CD4-positive, CD25-positive, alpha-beta regulatory T cell (primary cell): ENCODE measurements around the gene RNF223. TPM values are rescaled to one million over a fixed set of nuclear protein-coding genes. Genes with fewer than 3 reads are reported as not detected.
A peak's percentile ranks its signal among the peaks of the same experiment; 100 is the strongest.

Experiments used
- ATAC-seq, 2 donors: fragments of 150-1000 bp; cut with Tn5 transposase; one replicate each; pipeline ENCODE4 v1.10.0; 2021; ENCODE audit warnings: low read depth in 2 of 2, moderate number of reproducible peaks in 2 of 2, moderate library complexity in 1 of 2
- DNase-seq, 3 donors: peaks; one replicate each; pipeline versions ENCODE4 v3.0.0 to v3.0.0-alpha.2; 2012 to 2022; ENCODE audit warnings: mixed read lengths in 1 of 3
- H3K27ac ChIP-seq: one replicate; pipeline ENCODE4 v1.7.0; 2013; ENCODE audit warnings: mild to moderate bottlenecking, low read length; ENCODE audit not compliant: insufficient read depth, poor library complexity, severe bottlenecking
- H3K27me3 ChIP-seq: one replicate; pipeline ENCODE4 v1.7.0; 2013; ENCODE audit warnings: low read length; ENCODE audit not compliant: control insufficient read depth, insufficient read depth
- H3K36me3 ChIP-seq: one replicate; pipeline ENCODE4 v1.7.0; 2013; ENCODE audit warnings: mild to moderate bottlenecking, low read length, moderate library complexity; ENCODE audit not compliant: control insufficient read depth, insufficient read depth
- H3K4me1 ChIP-seq: 2 replicates; pipeline ENCODE4 v1.7.0; 2013; ENCODE audit warnings: mild to moderate bottlenecking, low read length; ENCODE audit not compliant: insufficient read depth, control insufficient read depth, poor library complexity, severe bottlenecking
- H3K4me3 ChIP-seq: one replicate; pipeline ENCODE4 v1.7.0; 2013; ENCODE audit warnings: low read depth, mild to moderate bottlenecking, low read length, moderate library complexity
- H3K9me3 ChIP-seq, 2 experiments: 1 replicate in 1 of 2; 2 replicates in 1 of 2; pipeline ENCODE4 v1.7.0; 2013; ENCODE audit warnings: low read length in 2 of 2, mild to moderate bottlenecking in 1 of 2, moderate library complexity in 1 of 2; ENCODE audit not compliant: control insufficient read depth in 2 of 2
- H3K27ac Mint-ChIP-seq, 3 donors: one replicate each; pipeline ENCODE4 v1.8.0; 2020 to 2022; ENCODE audit warnings: mild to moderate bottlenecking in 3 of 3, mixed read lengths in 3 of 3, moderate library complexity in 2 of 3
- H3K27me3 Mint-ChIP-seq: one replicate; pipeline ENCODE4 v1.8.0; 2022; ENCODE audit warnings: mild to moderate bottlenecking, mixed read lengths
- H3K36me3 Mint-ChIP-seq: one replicate; pipeline ENCODE4 v1.8.0; 2020; ENCODE audit warnings: mixed read lengths
- H3K4me1 Mint-ChIP-seq, 4 donors: one replicate each; pipeline ENCODE4 v1.8.0; 2020 to 2022; ENCODE audit warnings: mixed read lengths in 4 of 4, mild to moderate bottlenecking in 1 of 4
- H3K4me3 Mint-ChIP-seq, 4 donors: one replicate each; pipeline ENCODE4 v1.8.0; 2020 to 2022; ENCODE audit warnings: mild to moderate bottlenecking in 4 of 4, mixed read lengths in 4 of 4, moderate library complexity in 3 of 4
- H3K9me3 Mint-ChIP-seq, 7 donors: one replicate each; pipeline ENCODE4 v1.8.0; 2020 to 2022; ENCODE audit warnings: mixed read lengths in 7 of 7, mild to moderate bottlenecking in 3 of 7, moderate library complexity in 2 of 7
- polyA plus RNA-seq, 4 donors: library from polyadenylated mRNA; unstranded; fragments of 300-500 nt; fragmentation: Illumina TruSeq; gene quantifications; one replicate each; pipeline ENCODE4 v1.2.3, GENCODE V29; 2021
- total RNA-seq: library from RNA; stranded (reverse); gene quantifications from one replicate; pipeline ENCODE4 v1.2.3, GENCODE V29; 2022

Gene RNF223
- total and polyA plus RNA-seq, 5 donors from 2014 or later = not detected

GRCh38 chr1:1092894-1093609, 18.9 kb upstream of the RNF223 start:
- Mint-ChIP-seq H3K9me3 (no peaks in the 10 kb centered on the region), H3K27ac (peak overlapping the region in 1 of 3 donors; percentile 79), H3K36me3 (no peaks in the 10 kb centered on the region), H3K4me3 (no peak overlapping the region), H3K4me1 (peaks cover 0 to 1% (median 0%) of the 10 kb centered on the region in 4 donors), H3K27me3 (no peaks in the 10 kb centered on the region)
- H3K4me1 ChIP-seq = no peaks in the 10 kb centered on the region
- H3K4me3 ChIP-seq = no peak overlapping the region
- no peaks in the 10 kb centered on the region for H3K9me3 ChIP-seq
- DNase-seq (no peak), ATAC-seq (no peak)
- no peaks in the 10 kb centered on the region for H3K27me3 ChIP-seq
- no peaks in the 10 kb centered on the region for H3K36me3 ChIP-seq
- no peak overlapping the region for H3K27ac ChIP-seq

- no peaks in the 10 kb centered on the region for H3K9me3 Mint-ChIP-seq
- Histone ChIP-seq H3K4me3 (no peak overlapping the region), H3K27ac (no peak overlapping the region)
Measured at GRCh38 chr1:1092149-1092855, 18.2 kb upstream of the RNF223 start.

GRCh38 chr1:1091344-1092148, 17.4 kb upstream of the RNF223 start:
- no peaks in the 10 kb centered on the region for H3K9me3 Mint-ChIP-seq
- no peaks in the 10 kb centered on the region for H3K27me3 ChIP-seq
- no peak overlapping the region for H3K27ac Mint-ChIP-seq
- no peak overlapping the region for H3K27ac ChIP-seq
- H3K4me1 Mint-ChIP-seq = peaks cover 0 to 3% (median 0%) of the 10 kb centered on the region in 4 donors
- H3K4me3 ChIP-seq = no peak overlapping the region
- DNase-seq (no peak), ATAC-seq (peak in 1 of 2 donors; percentile 9)
- no peaks in the 10 kb centered on the region for H3K9me3 ChIP-seq
- H3K4me3 Mint-ChIP-seq = no peak overlapping the region
- H3K27me3 Mint-ChIP-seq = no peaks in the 10 kb centered on the region
- no peaks in the 10 kb centered on the region for H3K4me1 ChIP-seq
- no peaks in the 10 kb centered on the region for H3K36me3 Mint-ChIP-seq
- no peaks in the 10 kb centered on the region for H3K36me3 ChIP-seq

More at GRCh38 chr1:1092149-1092855, 18.2 kb upstream of the RNF223 start:
- Histone ChIP-seq H3K4me1 (no peaks in the 10 kb centered on the region), H3K27me3 (no peaks in the 10 kb centered on the region), H3K36me3 (no peaks in the 10 kb centered on the region), H3K9me3 (no peaks in the 10 kb centered on the region)
- Mint-ChIP-seq H3K4me1 (peaks cover 0 to 1% (median 0%) of the 10 kb centered on the region in 4 donors), H3K27ac (no peak overlapping the region), H3K27me3 (no peaks in the 10 kb centered on the region), H3K4me3 (no peak overlapping the region), H3K36me3 (no peaks in the 10 kb centered on the region)
- ATAC-seq (no peak), DNase-seq (no peak)

- DNase-seq = no peak
Measured at GRCh38 chr1:1090424-1091343, 16.6 kb upstream of the RNF223 start.

DNA sequence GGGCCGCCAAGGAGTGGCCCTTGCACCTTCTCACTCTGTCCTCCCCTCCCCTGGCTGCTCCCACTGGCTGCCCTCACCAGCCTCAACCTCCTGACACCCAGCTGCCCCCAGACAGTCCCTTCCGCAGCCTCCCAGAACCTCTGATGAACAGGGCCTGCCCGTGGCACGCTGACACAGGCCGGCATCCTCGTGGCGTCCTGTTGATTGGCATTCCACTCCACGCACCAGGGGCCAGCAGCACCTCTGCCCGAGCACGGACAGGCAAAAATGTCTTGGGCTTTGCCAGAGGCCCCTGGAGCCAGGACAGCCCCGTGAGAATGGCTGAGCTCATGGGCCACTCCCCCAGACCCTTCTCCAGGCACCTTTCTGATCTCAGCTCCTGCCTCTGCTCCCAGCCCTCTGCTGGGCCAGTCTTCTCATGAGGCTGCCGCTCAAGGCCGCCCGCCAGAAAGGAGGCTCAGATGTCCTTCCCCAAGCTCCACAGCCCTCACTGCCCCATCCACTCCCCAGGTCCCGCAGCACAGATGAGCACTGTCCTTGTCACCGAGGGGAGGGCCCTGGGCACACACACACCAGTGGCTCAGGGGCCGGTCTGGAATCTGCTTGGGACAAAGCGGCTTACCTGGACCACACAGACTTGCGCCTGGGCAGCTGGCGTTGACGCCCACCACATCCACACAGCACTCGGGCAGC, 15.8 kb upstream of the RNF223 start:
- Mint-ChIP-seq H3K36me3 (no peaks in the 10 kb centered on the region), H3K4me3 (no peak overlapping the region), H3K27ac (no peak overlapping the region), H3K27me3 (no peaks in the 10 kb centered on the region), H3K9me3 (no peaks in the 10 kb centered on the region), H3K4me1 (peaks cover 0 to 3% (median 0%) of the 10 kb centered on the region in 4 donors)
- Histone ChIP-seq H3K9me3 (no peaks in the 10 kb centered on the region), H3K4me3 (no peak overlapping the region), H3K27me3 (no peaks in the 10 kb centered on the region), H3K4me1 (no peaks in the 10 kb centered on the region), H3K27ac (no peak overlapping the region), H3K36me3 (no peaks in the 10 kb centered on the region)
- DNase-seq (no peak), ATAC-seq (no peak)

More at GRCh38 chr1:1090424-1091343, 16.6 kb upstream of the RNF223 start:
- Mint-ChIP-seq H3K36me3 (no peaks in the 10 kb centered on the region), H3K4me3 (no peak overlapping the region), H3K9me3 (no peaks in the 10 kb centered on the region), H3K27ac (no peak overlapping the region), H3K4me1 (peaks cover 0 to 3% (median 0%) of the 10 kb centered on the region in 4 donors), H3K27me3 (no peaks in the 10 kb centered on the region)
- no peak overlapping the region for H3K4me3 ChIP-seq
- H3K27ac ChIP-seq = no peak overlapping the region
- no peaks in the 10 kb centered on the region for H3K27me3 ChIP-seq
- H3K4me1 ChIP-seq = no peaks in the 10 kb centered on the region
- H3K9me3 ChIP-seq = no peaks in the 10 kb centered on the region
- no peaks in the 10 kb centered on the region for H3K36me3 ChIP-seq
- ATAC-seq = no peak

DNA sequence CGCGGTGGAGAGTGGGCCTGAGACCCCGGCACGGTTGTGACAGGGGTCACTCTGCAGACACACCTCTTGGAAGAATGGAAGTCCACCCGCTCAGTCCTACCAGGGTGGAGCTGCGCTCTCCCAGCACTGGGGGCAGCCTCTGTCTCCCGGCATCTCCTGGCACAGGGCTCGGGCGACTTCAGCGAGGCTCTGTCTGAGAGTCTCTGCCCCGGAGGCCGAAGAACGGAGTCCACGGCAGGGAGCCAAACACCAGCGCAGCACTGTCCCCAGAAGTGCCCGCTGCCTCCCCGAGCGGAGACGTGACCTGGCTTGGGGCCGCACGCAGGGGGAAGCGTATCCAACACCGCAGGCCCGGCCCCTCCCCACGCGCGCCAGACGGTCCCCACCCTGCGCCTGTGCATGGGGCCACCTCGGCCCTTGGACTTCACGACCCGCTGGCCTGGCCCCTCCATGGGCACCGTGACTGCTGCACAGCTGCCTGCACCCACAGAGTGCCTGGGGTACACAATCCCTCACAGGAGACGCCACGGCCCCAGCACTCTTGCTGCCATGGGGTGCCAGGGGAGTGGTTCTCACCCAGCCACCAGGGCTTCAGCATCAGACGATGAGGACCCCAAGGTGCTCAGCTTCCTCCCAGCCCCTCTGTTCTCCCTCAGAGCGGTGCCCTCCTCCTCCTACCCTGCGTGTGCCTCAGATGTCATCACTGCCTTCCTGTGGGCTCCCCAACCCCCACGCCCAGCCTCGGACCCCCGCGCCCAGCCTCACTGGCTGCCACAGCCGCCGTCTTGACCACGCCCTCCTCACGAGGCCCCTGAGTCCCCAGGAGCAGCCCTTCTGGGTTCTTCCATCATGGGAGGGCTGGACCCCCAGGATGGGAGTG, 14.9 kb upstream of the RNF223 start:
- H3K9me3 Mint-ChIP-seq = no peaks in the 10 kb centered on the region
- Histone ChIP-seq H3K4me3 (no peak overlapping the region), H3K27ac (no peak overlapping the region), H3K4me1 (no peaks in the 10 kb centered on the region), H3K36me3 (no peaks in the 10 kb centered on the region), H3K27me3 (no peaks in the 10 kb centered on the region), H3K9me3 (no peaks in the 10 kb centered on the region)
- H3K27ac Mint-ChIP-seq = peak overlapping the region in 1 of 3 donors; percentile 71
- no peaks in the 10 kb centered on the region for H3K27me3 Mint-ChIP-seq
- DNase-seq = no peak
- H3K4me1 Mint-ChIP-seq = peaks cover 0 to 3% (median 0%) of the 10 kb centered on the region in 4 donors
- no peak for ATAC-seq
- H3K36me3 Mint-ChIP-seq = no peaks in the 10 kb centered on the region
- H3K4me3 Mint-ChIP-seq = no peak overlapping the region
